A549 (cell line): ENCODE results near the gene CD83. TPM values are rescaled to one million over a fixed set of nuclear protein-coding genes. Genes with fewer than 3 reads are reported as not detected.

ENCODE experiments used
- ATAC-seq, 2 experiments: fragments of 200-7000 bp in 1 of 2; fragments of >200 bp in 1 of 2; cut with Nextera tagmentation in 1 of 2; cut with Tn5 transposase in 1 of 2; 3 replicates each; pipeline versions ENCODE4 v1.8.0 to v1.9.1; 2018 to 2020; ENCODE audit warnings: mild to moderate bottlenecking in 1 of 2, moderate library complexity in 1 of 2
- CTCF ChIA-PET: fragments of 300-600 bp; sonication (Branson Sonifier 250); formaldehyde crosslinking; extraction: SDS; loops from one replicate; lab custom pipeline; 2021; ENCODE audit warnings: antibody characterized with exemption, inconsistent platforms; lab: Yijun Ruan, JAX
- POLR2A ChIA-PET: fragments of 350-600 bp; formaldehyde crosslinking; extraction: SDS; loops from one replicate; lab custom pipeline; 2021; ENCODE audit warnings: antibody characterized with exemption, inconsistent platforms; lab: Yijun Ruan, JAX
- DNase-seq, 2 experiments: peaks; one replicate each; pipeline versions ENCODE4 v3.0.0 to v3.0.0-alpha.2; 2011 to 2016; ENCODE audit warnings: low read depth in 1 of 2, low spot score in 1 of 2
- FAIRE-seq: peaks from 2 replicates; lab custom pipeline; 2011; peaks lifted over from hg19 to GRCh38; lab: Jason Lieb, UNC
- H3K27ac ChIP-seq, 2 experiments: fragments of >200 bp; sonication (Bioruptor Twin); formaldehyde crosslinking; 3 replicates each; pipeline ENCODE4 v1.5.1; 2016 to 2017
- H3K4me1 ChIP-seq: fragments of >200 bp; sonication (Bioruptor Twin); formaldehyde crosslinking; 3 replicates; pipeline ENCODE4 v1.6.1; 2016
- H3K4me2 ChIP-seq: fragments of >200 bp; sonication (Bioruptor Twin); formaldehyde crosslinking; 3 replicates; pipeline ENCODE4 v1.6.1; 2016
- H3K4me3 ChIP-seq: fragments of >200 bp; sonication (Bioruptor Twin); formaldehyde crosslinking; 3 replicates; pipeline ENCODE4 v1.5.1; 2016
- H3K9me3 ChIP-seq: fragments of >200 bp; sonication (Bioruptor Twin); formaldehyde crosslinking; 3 replicates; pipeline ENCODE4 v1.6.1; 2016
- CBX8 ChIP-seq: fragments of 200-600 bp; sonication (generic); IDR thresholded peaks from 2 replicates; pipeline ENCODE4 v1.6.1; 2016
- CEBPB ChIP-seq, 2 experiments: fragments of >200 bp in 1 of 2; sonication (Bioruptor Twin) in 1 of 2; formaldehyde crosslinking in 1 of 2; IDR thresholded peaks; 2 replicates each; pipeline ENCODE4 v1.6.1; 2012 to 2016
- EHMT2 ChIP-seq: fragments of 200-600 bp; sonication (generic); IDR thresholded peaks from 2 replicates; pipeline ENCODE4 v1.6.1; 2016; ENCODE audit warnings: antibody characterized with exemption, low read depth, mild to moderate bottlenecking, moderate library complexity
- JUNB ChIP-seq: fragments of >200 bp; sonication (Bioruptor Twin); formaldehyde crosslinking; IDR thresholded peaks from 2 replicates; pipeline ENCODE4 v1.6.1; 2016
- RARB ChIP-seq: fragments of 250-450 bp; sonication (Bioruptor Pico); IDR thresholded peaks from 2 replicates; pipeline ENCODE4 v1.8.0; 2021; ENCODE audit warnings: mild to moderate bottlenecking, moderate library complexity
- RFX5 ChIP-seq: fragments of 450-650 bp; IDR thresholded peaks from 2 replicates; pipeline ENCODE4 v1.7.1; 2014; ENCODE audit warnings: antibody characterized with exemption, mild to moderate bottlenecking, moderate library complexity
- SMC3 ChIP-seq: fragments of >200 bp; sonication (Bioruptor Twin); formaldehyde crosslinking; IDR thresholded peaks from 3 replicates; pipeline ENCODE4 v1.6.1; 2018; ENCODE audit warnings: inconsistent platforms
- ZFP36 ChIP-seq: fragments of 450-650 bp; IDR thresholded peaks from 2 replicates; pipeline ENCODE4 v1.6.1; 2014; ENCODE audit warnings: borderline replicate concordance; ENCODE audit not compliant: partially characterized antibody
- ZNF302 ChIP-seq: fragments of 250-450 bp; sonication (Bioruptor Pico); IDR thresholded peaks from 2 replicates; pipeline ENCODE4 v1.9.0; 2021; ENCODE audit warnings: inconsistent platforms, mild to moderate bottlenecking, moderate library complexity
- WGBS: methylation state at CpG from one replicate; pipeline ENCODE4 v1.1.6; 2017; ENCODE audit errors: missing lambda C conversion rate; 5-methylcytosine and 5-hydroxymethylcytosine counted together
- polyA plus RNA-seq, 4 experiments: library from polyadenylated mRNA; depleted of rRNA in 3 of 4; stranded (reverse); fragments of >200 nt; fragmentation: RNase III in 1 of 4; extraction: RNeasy Plus Mini Kit Qiagen cat#74134 plus additional on column Dnase treatment in 1 of 4; gene quantifications; 2 replicates in 3 of 4; 3 replicates in 1 of 4; pipeline ENCODE4 v1.2.3, GENCODE V29; 2011 to 2017
- small RNA-seq, 6 experiments: library from RNA; depleted of rRNA; stranded (forward); fragments of <200 nt; gene quantifications; one replicate each; pipeline ENCODE3, GENCODE V24; 2012

Gene CD83
- polyA plus RNA-seq, 2 of the 4 experiments (the other 2 are of a cell fraction), result 0.79 to 0.94 TPM

DNA sequence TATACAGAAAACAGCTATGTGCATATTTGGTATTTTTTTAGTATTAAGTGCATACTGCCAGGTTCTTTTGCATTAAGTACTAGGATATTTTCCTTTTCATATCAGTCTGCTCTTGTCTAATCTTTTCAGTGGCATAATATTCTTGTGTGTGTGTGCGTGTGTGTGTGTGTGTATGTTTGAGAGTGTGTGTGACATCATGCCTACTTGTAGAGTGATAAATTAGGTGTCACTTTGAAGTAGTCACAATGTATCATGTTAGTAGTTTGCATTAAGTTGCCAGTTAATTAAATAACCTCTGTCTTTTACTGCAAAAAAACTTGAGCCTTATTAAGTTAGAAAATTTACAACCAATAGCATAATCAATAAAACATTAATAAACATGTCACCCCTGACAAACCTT, 65.3 kb downstream of the CD83 start:
- 52% methylated on average over 1 of the region's 1 CpG for WGBS
- DNase-seq, result no peak
- Histone ChIP-seq H3K9me3 (no peaks in the 10 kb centered on the region), H3K4me1 (no peaks in the 10 kb centered on the region), H3K4me3 (no peak overlapping the region), H3K27ac (no peak overlapping the region), H3K4me2 (no peak overlapping the region)
- ChIA-PET POLR2A (no interaction called here), CTCF (interaction anchor here (0.9 kb wide), 1 partner anchor 53 kb away, joined by 4 read pairs; no protein-coding TSS in a partner anchor)
- no peak for FAIRE-seq
- TF ChIP-seq CEBPB (IDR thresholded peaks at IDR 0.05) (no peak), ZNF302 (CRISPR knock-in tag) (no peak), SMC3 (no peak), RFX5 (no peak), JUNB (no peak), CBX8 (no peak), RARB (no peak), ZFP36 (no peak), EHMT2 (no peak)
- no peak for ATAC-seq

Small RNAs within 50 kb of the gene (small RNA-seq; reads per million reads assigned to genes)
- 0 reads per million in 6 experiments for gene RNU7-133P

Other genes starting within 250 kb of the CD83 start
- 1.7 and 2.5 TPM in 2 replicates for gene RNF182, start 192.8 kb upstream of the CD83 start, polyA plus RNA-seq (2011; rRNA removed)
- 4.2 to 4.9 TPM (median 4.4 TPM) in 3 replicates for gene RNF182, start 192.8 kb upstream of the CD83 start, polyA plus RNA-seq (2017; fragmentation: RNase III; extraction: RNeasy Plus Mini Kit Qiagen cat#74134 plus additional on column Dnase treatment)